ENCODE results near the gene ACSL5.

ACSL5 gene, protein sequence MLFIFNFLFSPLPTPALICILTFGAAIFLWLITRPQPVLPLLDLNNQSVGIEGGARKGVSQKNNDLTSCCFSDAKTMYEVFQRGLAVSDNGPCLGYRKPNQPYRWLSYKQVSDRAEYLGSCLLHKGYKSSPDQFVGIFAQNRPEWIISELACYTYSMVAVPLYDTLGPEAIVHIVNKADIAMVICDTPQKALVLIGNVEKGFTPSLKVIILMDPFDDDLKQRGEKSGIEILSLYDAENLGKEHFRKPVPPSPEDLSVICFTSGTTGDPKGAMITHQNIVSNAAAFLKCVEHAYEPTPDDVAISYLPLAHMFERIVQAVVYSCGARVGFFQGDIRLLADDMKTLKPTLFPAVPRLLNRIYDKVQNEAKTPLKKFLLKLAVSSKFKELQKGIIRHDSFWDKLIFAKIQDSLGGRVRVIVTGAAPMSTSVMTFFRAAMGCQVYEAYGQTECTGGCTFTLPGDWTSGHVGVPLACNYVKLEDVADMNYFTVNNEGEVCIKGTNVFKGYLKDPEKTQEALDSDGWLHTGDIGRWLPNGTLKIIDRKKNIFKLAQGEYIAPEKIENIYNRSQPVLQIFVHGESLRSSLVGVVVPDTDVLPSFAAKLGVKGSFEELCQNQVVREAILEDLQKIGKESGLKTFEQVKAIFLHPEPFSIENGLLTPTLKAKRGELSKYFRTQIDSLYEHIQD

GRCh38 chr10:112373912-112374338 is at the start of gene ACSL5:
Gene ACSL5 (plus strand): TSS chr10:112374116. CDS start chr10:112394947, 20,831 bp downstream.
- DNase-seq (ENCODE audit: low read depth in 2 of 2, low spot score in 1 of 2): no peak

DNA sequence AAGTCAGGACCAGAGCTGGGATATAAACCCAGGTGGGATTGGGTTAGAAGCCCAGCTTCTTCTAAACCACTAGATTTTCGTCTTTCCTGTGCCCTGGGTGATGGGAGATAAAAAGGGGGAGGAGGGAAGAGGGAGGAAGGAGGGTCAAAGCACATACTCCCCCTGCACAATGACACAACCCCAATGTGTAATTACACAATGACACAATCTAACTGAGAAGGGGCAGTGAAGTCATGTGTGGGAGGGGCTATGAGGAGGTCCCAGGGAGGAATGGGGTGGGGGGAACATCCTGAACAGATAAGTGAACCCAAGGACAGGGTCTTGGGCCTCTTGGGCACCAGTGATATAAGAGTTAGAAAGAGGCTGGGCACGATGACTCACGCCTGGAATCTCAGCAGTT is 46.2 kb upstream of the ACSL5 start:
- DNase-seq (ENCODE audit: low read depth in 2 of 2, low spot score in 1 of 2): no peak

- no peak for DNase-seq (ENCODE audit: low read depth in 2 of 2, low spot score in 1 of 2)
Observed at GRCh38 chr10:112330162-112330561, 43.8 kb upstream of the ACSL5 start.

DNA sequence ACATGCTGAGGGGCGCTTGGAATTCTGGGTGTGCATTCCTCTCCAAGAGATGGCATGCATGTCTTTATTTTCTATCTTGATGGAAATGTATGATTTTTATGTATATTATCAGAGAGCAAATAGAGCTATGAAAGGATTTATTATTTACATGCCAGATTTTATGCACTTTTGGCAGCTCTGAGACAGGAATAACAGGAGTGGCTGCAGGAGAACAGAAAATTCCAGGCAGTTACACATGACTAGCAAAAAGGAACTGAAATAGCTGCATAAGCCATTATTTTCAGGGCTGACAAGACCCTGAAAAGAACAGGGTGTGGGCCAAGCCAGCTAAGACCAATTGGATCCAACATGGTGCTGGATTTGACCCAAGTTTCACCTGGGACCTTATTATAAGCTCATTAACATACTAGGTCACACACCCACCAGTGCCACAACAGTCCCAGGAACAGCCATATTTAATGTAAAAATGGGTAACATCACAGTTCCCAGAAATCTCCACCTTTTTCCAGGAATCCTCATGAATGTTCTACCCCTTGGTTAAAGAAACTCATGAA is 43.2 kb upstream of the ACSL5 start:
- DNase-seq (ENCODE audit: low read depth in 2 of 2, low spot score in 1 of 2): no peak

- DNase-seq (ENCODE audit: low read depth in 2 of 2, low spot score in 1 of 2): no peak
Observed at GRCh38 chr10:112332022-112332421, 41.9 kb upstream of the ACSL5 start.

DNA sequence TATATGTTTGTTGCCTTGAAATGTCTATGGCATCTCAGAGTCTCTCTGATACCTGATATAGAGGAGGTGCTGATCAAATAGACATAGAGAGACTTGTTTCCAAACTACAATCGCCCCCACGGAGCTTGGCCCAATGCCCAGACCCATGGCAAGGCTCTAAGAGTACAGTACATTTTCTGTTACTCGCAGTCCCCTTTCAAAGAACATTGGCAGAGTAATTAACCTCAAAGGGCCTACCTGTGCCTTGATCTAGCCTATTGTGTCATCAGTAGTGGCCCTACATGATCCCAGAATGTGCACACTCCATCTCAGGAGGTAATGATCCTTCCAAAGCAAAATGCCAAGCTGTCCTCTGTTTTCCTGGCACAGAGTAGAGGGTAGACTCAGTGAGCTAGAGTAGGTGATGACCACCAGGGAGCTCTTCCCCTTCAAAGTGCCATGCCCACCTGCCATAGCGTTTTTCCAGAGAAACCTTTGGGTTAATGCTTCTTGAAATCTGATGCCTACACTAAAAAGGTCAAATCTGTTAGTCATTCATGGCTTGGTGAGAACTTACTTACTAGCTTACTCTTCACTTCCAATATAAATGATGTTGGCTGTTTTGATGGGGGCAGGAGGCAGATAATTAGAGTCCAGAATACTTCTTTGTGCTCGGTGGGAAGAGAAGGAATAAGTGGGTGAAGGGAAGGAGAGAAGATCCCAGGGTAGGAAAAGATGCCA is 41.2 kb upstream of the ACSL5 start:
- no peak for DNase-seq (ENCODE audit: low read depth in 2 of 2, low spot score in 1 of 2)

- no peak for DNase-seq (ENCODE audit: low read depth in 2 of 2, low spot score in 1 of 2)
Observed at GRCh38 chr10:112333452-112333851, 40.5 kb upstream of the ACSL5 start.

DNA sequence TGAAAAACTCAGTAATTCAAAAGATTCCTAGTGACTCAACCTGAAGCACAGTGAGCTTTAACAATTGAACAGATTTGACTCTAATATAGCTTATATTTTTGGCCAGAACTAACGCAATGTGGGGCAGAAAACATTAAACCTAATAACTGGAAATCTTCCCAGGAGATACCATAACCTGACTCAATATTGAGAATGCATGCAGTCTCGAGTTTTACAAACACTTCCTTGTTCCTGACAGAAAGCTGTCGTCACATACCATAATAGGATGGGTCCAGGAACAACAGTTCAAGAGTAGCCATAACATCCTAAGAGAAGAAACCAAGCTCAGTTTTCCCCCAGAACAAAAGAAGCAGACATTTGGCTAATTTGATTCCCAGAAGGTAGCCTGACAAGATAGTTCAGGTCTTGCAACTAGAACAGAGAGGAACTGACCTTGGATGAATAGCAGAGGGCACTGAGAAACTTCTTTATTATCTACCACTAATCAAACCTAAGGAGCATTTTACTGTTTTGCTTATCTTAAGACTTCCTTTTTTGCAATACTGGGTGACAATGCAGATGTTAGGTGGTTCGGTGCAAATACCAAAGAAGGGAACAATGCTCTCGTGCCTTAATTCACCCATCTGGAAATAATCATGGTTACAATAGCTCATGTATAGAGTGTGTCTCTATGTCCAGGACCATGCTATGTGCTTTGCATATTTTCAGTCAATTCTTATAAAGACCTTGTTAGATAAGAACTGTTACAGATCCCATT is 38.6 kb upstream of the ACSL5 start:
- DNase-seq (ENCODE audit: low read depth in 2 of 2, low spot score in 1 of 2): no peak

- no peak for DNase-seq (ENCODE audit: low read depth in 2 of 2, low spot score in 1 of 2)
Observed at GRCh38 chr10:112335868-112336265, 38.0 kb upstream of the ACSL5 start.

DNA sequence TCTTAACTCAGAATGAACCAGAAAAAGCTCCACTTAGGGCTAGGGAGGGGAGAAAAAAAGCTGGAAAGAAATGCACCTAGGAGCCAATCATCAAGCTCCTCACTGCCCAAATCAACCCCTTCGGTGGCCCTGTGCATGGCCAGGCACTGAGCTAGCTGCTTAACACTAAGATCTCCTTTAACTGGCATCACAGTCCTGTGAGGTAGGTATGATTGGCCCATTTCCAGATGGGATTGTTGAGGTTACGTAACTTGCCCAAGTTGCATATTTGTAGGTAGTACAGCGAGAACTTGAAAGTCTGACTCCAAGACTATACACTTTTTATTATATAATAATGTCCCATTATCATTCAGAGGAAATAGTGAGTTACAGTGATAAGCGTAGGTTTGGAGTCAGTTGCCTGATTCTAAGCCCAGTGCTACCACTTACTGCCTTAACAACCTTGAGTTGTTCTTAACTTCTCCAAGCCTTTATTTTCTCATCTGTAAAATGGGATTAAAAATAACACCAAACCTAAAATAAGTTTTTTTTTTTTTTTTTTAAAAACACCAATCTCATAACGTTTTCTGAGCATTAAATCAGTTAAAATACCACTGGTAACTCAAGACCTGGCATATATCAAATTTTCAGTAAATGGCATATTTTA is 37.2 kb upstream of the ACSL5 start:
- no peak for DNase-seq (ENCODE audit: low read depth in 2 of 2, low spot score in 1 of 2)

- DNase-seq (ENCODE audit: low read depth in 2 of 2, low spot score in 1 of 2): no peak
Observed at GRCh38 chr10:112338957-112339356, 35.0 kb upstream of the ACSL5 start.

DNA sequence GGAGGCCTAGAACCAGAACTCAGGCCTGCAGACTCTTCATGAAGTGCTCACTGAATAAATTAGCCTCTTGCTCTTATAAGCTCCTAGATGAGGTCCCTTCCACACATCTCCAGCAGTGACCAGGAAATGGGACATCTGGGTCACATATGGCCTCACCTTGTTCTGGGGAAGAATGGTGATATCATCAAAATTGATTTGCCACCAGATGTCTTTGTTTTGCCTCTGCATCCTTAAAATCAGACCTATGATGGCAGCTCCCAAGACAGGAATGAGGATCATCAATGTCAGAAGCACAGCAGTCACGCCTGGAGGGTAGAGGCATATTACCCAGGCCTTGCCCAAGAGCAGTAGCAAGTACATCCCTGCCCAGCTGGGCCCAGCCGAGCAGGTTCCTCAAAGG is 33.3 kb upstream of the ACSL5 start:
- DNase-seq (ENCODE audit: low read depth in 2 of 2, low spot score in 1 of 2): no peak

GRCh38 chr10:112343056-112343806 is 30.7 kb upstream of the ACSL5 start:
- DNase-seq (ENCODE audit: low read depth in 2 of 2, low spot score in 1 of 2): no peak

GRCh38 chr10:112344261-112344660 is 29.7 kb upstream of the ACSL5 start:
- no peak for DNase-seq (ENCODE audit: low read depth in 2 of 2, low spot score in 1 of 2)

GRCh38 chr10:112345202-112345601 is 28.7 kb upstream of the ACSL5 start:
- no peak for DNase-seq (ENCODE audit: low read depth in 2 of 2, low spot score in 1 of 2)

DNA sequence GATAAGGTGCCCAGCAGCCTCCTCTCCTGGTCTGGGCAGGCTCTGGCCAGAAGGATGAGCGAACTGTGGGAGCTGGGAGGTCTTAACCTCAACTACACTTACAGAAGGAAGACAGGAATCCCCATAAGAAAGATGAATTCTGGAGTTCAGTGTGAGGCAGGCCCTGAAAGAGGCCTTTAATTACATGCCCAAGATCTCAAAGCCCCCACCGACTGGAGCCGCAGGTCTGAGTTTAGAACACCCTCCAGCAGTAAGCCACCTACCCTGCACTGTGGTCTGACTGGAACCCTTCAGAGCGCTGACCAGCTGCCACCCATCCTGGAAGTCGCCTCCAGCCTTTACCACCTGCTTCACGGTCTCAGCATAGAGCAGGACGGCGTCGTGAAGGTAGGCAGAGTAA is 28.2 kb upstream of the ACSL5 start:
- DNase-seq (ENCODE audit: low read depth in 2 of 2, low spot score in 1 of 2): no peak

DNA sequence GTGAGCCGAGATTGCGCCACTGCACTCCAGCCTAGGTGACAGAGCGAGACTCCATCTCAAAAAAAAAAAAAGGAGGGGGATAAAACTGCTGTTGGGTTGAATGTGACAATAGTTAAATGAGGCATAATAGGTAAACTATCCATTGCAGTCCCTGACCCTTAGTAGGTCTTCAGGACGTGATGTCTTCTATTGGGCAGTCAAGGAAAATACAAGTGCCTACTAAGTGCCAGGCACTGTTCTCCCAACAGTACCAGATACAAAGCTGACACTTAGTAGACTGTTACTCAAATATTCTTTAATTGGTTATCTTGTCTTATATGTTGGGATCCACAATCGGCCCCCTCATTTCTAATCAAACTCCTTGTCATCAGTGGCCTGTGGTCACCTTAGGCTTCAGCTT is 27.1 kb upstream of the ACSL5 start:
- DNase-seq (ENCODE audit: low read depth in 2 of 2, low spot score in 1 of 2): no peak

DNA sequence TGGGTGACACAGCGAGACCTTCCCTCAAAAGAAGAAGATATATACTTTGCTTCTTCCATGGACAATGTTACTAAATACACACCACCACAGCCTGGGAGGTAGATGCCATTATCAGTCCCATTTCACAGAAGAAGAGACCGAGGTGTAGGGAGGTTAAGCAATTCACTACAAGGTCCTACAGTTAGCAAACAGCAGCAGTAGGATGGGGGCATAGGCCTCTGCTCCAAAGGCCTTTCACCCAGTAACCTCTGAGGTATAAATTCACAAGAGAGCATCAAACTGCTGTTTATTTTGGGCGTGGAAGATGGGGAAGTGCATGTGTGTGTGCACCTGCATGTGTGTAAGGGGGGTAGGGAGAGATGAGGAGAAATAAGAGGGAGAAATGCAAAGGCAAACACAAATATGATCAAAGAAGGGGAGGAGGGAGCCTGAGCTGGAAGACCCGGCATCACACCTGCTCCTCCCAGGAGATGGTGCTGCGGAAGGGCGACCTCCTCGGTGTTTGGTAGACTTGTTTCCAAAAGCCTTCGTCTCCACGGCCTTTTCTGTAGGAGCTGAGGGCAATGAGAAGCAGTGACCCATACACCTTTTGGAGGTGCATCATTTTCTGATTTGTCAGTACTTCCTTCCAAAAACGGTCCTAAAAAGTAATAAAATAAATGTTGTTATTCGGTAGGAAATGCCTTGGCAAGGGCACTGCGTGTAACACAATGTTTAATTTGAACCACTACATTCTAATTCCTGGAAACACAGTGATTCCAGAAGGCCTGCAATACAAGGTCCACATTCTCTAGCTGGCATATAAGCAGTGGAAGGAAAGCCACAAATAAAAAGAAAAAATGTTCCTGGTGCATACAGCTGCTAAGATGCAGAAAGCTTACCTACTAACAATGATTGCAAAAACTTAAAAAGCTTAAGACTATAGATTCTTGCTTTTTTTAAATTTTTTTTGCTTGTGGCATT is 25.9 kb upstream of the ACSL5 start:
- DNase-seq (ENCODE audit: low read depth in 2 of 2, low spot score in 1 of 2): no peak

- DNase-seq (ENCODE audit: low read depth in 2 of 2, low spot score in 1 of 2): no peak
Observed at GRCh38 chr10:112348759-112349158, 25.2 kb upstream of the ACSL5 start.

Measured in stimulated activated CD8-positive, alpha-beta memory T cell treated with anti-CD3 and anti-CD28 coated beads, Interleukin-4, amount 100 ng/mL, for 1 hour (primary cell).